ENCODE measurements around the gene MATN4.
"Not testable (repeated sequence)": the region's sequence is repeated elsewhere in the genome, so short reads cannot be mapped to it uniquely, and the experiment has no call there.

MATN4 gene

GRCh38 chr20:45308117-45308778 lies at the start of gene MATN4:
Gene MATN4 (minus strand): TSS chr20:45308299. CDS start chr20:45305582, 2,717 bp downstream.
- DNase-seq = no peak

GRCh38 chr20:45355209-45356084 lies 47.3 kb upstream of the MATN4 start:
- no peak for DNase-seq

- peak in 1 of 2 donors; percentile 49 for DNase-seq
Observed at GRCh38 chr20:45354423-45355208, 46.5 kb upstream of the MATN4 start.

GRCh38 chr20:45353746-45354145 lies 45.6 kb upstream of the MATN4 start:
- DNase-seq = no peak

GRCh38 chr20:45352729-45353128 lies 44.6 kb upstream of the MATN4 start:
- no peak for DNase-seq

GRCh38 chr20:45350795-45351194 lies 42.7 kb upstream of the MATN4 start:
- not testable (repeated sequence) for DNase-seq

- DNase-seq = no peak
Observed at GRCh38 chr20:45350217-45350616, 42.1 kb upstream of the MATN4 start.

GRCh38 chr20:45347936-45348778 lies 40.1 kb upstream of the MATN4 start, which contains the start of gene SDC4:
Gene SDC4 (minus strand): TSS chr20:45348424. CDS start chr20:45348384, 40 bp downstream.
- peak; percentile 70 to 75 for DNase-seq

- no peak for DNase-seq
Observed at GRCh38 chr20:45347297-45347935, 39.3 kb upstream of the MATN4 start.

GRCh38 chr20:45346851-45347250 lies 38.8 kb upstream of the MATN4 start:
- DNase-seq = no peak

GRCh38 chr20:45346291-45346718 lies 38.2 kb upstream of the MATN4 start:
- no peak for DNase-seq

GRCh38 chr20:45345104-45345936 lies 37.2 kb upstream of the MATN4 start:
- no peak for DNase-seq

- DNase-seq = no peak
Observed at GRCh38 chr20:45344168-45344860, 36.2 kb upstream of the MATN4 start.

- DNase-seq = no peak
Observed at GRCh38 chr20:45343532-45344167, 35.6 kb upstream of the MATN4 start.

GRCh38 chr20:45342855-45343531 lies 34.9 kb upstream of the MATN4 start:
- no peak for DNase-seq

GRCh38 chr20:45341939-45342854 lies 34.1 kb upstream of the MATN4 start:
- DNase-seq = no peak

GRCh38 chr20:45341579-45341938 lies 33.5 kb upstream of the MATN4 start:
- no peak for DNase-seq

- DNase-seq = no peak
Observed at GRCh38 chr20:45340951-45341350, 32.9 kb upstream of the MATN4 start.
